ENCODE results near the gene DYSF. TPM values are rescaled to one million over a fixed set of nuclear protein-coding genes. Genes with fewer than 3 reads are reported as not detected.
A peak's percentile ranks its signal among the peaks of the same experiment; 100 is the strongest.

The DYSF gene
- total RNA-seq, 4 donors from 2014 or later: 4.2 to 12.0 (median 5.9) TPM

DNA sequence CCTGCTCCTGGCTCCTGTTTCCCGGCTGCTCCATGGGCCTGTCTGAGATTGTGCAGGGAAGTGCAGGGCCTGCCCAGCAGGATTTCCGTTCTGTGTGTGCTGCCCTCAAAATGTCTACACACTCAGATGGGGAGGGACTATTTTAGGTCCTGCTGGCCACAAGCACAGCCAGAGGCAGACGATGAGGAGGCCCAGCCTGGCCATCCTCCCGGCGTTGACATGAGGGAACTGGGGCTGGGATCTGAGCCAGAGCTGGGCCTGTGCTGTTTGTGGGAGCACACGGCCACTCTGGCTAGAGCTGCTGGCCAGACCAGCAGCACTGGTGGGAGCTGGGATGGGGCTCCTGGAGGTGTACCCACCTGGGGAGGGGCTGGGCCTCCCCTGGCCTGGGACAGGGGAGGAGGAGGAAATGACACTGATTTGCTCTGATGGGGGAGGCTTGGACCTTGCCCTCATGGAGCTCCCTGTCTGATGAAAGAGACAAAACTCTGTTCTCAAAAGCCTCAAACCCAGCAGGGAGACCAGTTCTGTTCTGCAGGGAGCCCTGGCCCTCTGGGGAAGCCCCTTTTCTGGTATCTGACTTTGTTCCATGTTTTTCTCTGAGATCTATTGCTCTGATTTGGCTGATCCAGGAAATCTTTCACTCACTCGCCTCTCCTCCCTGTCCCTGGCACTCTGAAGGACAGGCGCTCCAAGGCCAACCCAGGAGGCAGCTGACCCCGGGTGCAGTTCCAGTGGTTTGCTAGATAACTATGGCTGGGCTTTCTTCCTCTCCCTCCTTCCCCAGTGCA lies 161.8 kb downstream of the DYSF start:
- Histone ChIP-seq H3K36me3 (no peaks in the 10 kb centered on the region), H3K27me3 (no peaks in the 10 kb centered on the region), H3K27ac (peak overlapping the region in 3 of 4 donors; percentile 32 to 75 (median 43)), H3K4me3 (no peak overlapping the region), H3K9me3 (no peaks in the 10 kb centered on the region), H3K4me1 (peaks cover 0 to 21% (median 0%) of the 10 kb centered on the region in 4 donors)
- TF ChIP-seq, protein P1, sequence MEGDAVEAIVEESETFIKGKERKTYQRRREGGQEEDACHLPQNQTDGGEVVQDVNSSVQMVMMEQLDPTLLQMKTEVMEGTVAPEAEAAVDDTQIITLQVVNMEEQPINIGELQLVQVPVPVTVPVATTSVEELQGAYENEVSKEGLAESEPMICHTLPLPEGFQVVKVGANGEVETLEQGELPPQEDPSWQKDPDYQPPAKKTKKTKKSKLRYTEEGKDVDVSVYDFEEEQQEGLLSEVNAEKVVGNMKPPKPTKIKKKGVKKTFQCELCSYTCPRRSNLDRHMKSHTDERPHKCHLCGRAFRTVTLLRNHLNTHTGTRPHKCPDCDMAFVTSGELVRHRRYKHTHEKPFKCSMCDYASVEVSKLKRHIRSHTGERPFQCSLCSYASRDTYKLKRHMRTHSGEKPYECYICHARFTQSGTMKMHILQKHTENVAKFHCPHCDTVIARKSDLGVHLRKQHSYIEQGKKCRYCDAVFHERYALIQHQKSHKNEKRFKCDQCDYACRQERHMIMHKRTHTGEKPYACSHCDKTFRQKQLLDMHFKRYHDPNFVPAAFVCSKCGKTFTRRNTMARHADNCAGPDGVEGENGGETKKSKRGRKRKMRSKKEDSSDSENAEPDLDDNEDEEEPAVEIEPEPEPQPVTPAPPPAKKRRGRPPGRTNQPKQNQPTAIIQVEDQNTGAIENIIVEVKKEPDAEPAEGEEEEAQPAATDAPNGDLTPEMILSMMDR (IDR thresholded peaks at IDR 0.05): no peak
- TF ChIP-seq POLR2A (IDR thresholded peaks at IDR 0.05) (no peak), EP300 (IDR thresholded peaks at IDR 0.05) (no peak)
- 40 to 64% methylated on average over 9 of the region's 9 CpGs for WGBS, 2 donors
- peak; percentile 38 to 44 for DNase-seq (ENCODE audit: low spot score in 2 of 2)

DNA sequence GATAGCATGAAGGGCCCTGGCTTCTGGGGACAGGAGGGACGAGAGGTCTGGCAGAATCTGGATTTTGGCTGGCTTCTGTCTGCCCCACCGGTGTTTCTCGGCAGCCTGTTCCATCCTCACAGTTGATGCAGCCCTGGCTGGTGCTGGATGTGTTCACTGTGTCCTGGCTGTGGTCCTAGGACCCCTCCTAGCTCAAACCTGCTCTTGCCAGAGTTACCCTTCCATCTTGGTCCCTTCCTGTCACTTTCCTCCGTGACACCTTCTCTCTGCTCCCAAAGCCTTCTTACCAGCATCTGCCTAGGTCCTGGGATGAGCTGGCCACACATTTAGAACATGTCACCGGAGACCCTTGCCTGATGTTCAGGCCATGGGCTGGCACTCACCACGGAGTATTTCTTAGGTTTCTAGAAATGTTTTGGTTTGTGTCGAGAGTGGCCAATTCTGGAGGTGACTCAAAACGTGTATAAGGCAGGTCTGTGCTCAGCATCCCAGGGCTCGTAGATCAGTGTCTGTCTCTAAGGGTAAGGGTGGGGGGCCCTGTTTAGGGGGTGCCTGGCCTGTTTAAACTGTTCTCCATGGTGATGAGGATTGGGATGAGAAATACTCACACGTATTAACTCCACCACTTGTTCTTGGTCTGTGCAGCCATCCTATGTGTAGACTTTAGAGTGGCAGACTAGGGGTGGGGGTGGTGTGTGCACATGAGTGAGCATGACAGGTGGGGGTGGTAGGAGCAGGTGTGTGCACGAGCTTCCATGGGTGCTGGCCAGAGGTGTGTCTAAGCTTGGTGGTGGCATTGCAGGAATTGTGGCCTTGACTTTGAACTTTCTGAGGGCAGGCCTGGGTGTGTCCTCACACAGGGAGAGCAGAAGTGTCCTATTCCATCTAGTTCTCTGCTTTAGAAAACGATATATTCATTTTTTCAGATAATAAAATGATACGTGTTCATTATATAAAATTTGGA lies 162.7 kb downstream of the DYSF start:
- H3K36me3 ChIP-seq: no peaks in the 10 kb centered on the region
- no peak overlapping the region for H3K4me3 ChIP-seq
- H3K4me1 ChIP-seq: peaks cover 0 to 21% (median 0%) of the 10 kb centered on the region in 4 donors
- H3K27me3 ChIP-seq: no peaks in the 10 kb centered on the region
- WGBS, 2 donors: 87 to 92% methylated on average over 13 of the region's 13 CpGs
- H3K9me3 ChIP-seq: no peaks in the 10 kb centered on the region
- no peak for DNase-seq (ENCODE audit: low spot score in 2 of 2)
- TF ChIP-seq, protein P1 (IDR thresholded peaks at IDR 0.05): no peak
- TF ChIP-seq EP300 (IDR thresholded peaks at IDR 0.05): no peak
- TF ChIP-seq POLR2A (IDR thresholded peaks at IDR 0.05): no peak
- peak overlapping the region in 2 of 4 donors; percentile 32 to 43 for H3K27ac ChIP-seq

DNA sequence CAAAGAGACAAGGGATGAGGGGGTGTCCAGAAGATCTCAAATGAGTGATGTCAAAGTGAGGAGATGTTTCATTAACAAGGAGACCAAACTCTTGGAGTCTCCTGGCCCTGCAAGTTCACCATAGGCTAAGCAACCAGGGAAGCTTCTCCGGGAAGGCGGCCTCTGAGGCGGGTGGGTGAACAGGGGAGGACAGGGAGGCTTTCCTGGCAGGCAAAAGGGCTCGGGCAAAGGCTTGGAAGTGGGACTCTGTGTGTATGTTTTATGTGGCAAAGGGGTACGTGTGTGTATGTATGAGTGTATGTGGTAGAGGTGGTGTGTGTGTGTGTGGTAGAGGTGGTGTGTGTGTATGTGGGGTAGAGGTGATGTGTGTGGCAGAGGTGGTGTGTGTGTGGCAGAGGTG lies 163.9 kb downstream of the DYSF start:
- Histone ChIP-seq H3K4me3 (no peak overlapping the region), H3K9me3 (no peaks in the 10 kb centered on the region), H3K36me3 (no peaks in the 10 kb centered on the region), H3K27me3 (no peaks in the 10 kb centered on the region), H3K27ac (no peak overlapping the region), H3K4me1 (peaks cover 0 to 21% (median 0%) of the 10 kb centered on the region in 4 donors)
- TF ChIP-seq POLR2A (IDR thresholded peaks at IDR 0.05) (no peak), EP300 (IDR thresholded peaks at IDR 0.05) (no peak)
- TF ChIP-seq, protein P1 (IDR thresholded peaks at IDR 0.05): no peak
- 95% methylated on average over 5 of the region's 5 CpGs for WGBS, 2 donors
- DNase-seq (ENCODE audit: low spot score in 2 of 2): peak in 1 of 2 donors; percentile 3

DNA sequence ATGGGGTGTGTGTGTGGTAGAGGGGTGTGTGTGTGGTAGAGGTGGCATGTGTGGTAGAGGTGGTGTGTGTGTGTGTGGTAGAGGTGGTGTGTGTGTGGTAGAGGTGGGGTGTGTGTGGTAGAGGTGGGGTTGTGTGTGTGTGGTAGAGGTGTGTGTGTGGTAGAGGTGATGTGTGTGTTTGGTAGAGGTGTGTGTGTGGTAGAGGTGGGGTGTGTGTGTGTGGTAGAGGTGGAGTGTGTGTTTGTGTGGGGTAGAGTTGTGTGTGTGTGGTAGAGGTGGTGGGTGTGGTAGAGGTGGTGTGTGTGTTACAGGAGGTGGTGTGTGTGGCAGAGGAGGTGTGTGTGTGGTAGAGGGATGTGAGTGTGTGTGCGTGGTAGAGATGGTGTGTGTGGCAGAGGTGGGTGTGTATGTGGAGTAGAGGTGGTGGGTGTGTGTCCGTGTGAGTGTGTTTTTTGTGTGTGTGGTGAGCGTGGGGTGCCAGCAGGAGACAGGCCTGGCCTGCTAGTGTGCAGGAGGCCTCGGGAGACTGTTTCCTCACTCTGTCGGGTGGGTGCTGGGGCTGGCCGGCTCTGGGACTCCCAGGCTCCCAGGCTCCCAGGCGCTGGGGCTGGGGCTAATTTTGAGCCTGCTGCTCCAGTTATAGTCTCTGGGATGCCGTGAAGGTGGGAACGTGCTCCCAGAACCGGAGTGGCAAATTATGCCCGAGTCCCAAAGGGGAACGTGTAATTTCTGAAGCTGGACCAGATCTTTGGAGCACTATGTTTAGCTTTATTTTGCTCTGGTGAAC lies 165.2 kb downstream of the DYSF start:
- H3K36me3 ChIP-seq: no peaks in the 10 kb centered on the region
- H3K4me1 ChIP-seq: peaks cover 0 to 21% (median 0%) of the 10 kb centered on the region in 4 donors
- H3K4me3 ChIP-seq: no peak overlapping the region
- no peak overlapping the region for H3K27ac ChIP-seq
- no peaks in the 10 kb centered on the region for H3K27me3 ChIP-seq
- TF ChIP-seq POLR2A (IDR thresholded peaks at IDR 0.05) (no peak), EP300 (IDR thresholded peaks at IDR 0.05) (no peak)
- TF ChIP-seq, protein P1 (IDR thresholded peaks at IDR 0.05): no peak
- peak in 1 of 2 donors; percentile 2 for DNase-seq (ENCODE audit: low spot score in 2 of 2)
- 60 to 67% methylated on average over 12 of the region's 12 CpGs for WGBS, 2 donors
- no peaks in the 10 kb centered on the region for H3K9me3 ChIP-seq
